H1 (cell line): ENCODE data around the gene TMEM107. TPM values are rescaled to one million over a fixed set of nuclear protein-coding genes. Genes with fewer than 3 reads are reported as not detected.

Experiments
- CTCF ChIA-PET: fragments of 300-600 bp; sonication (Branson Sonifier 250); formaldehyde crosslinking; loops from one replicate; lab custom pipeline; 2021; ENCODE audit not compliant: partially characterized antibody; lab: Charles Lee
- POLR2A ChIA-PET: fragments of 300-600 bp; sonication (Branson Sonifier 250); formaldehyde crosslinking; loops from one replicate; lab custom pipeline; 2021; ENCODE audit warnings: inconsistent platforms; ENCODE audit not compliant: partially characterized antibody; lab: Charles Lee
- DNase-seq, 2 experiments: peaks; one replicate each; pipeline versions ENCODE4 v3.0.0 to v3.0.0-alpha.2; 2010 to 2022; ENCODE audit warnings: low spot score in 2 of 2, low read depth in 1 of 2, mixed read lengths in 1 of 2
- FAIRE-seq: peaks from 2 replicates; lab custom pipeline; 2011; peaks lifted over from hg19 to GRCh38; lab: Jason Lieb, UNC
- H2AFZ ChIP-seq: 2 replicates; pipeline ENCODE4 v1.8.1; 2012; ENCODE audit warnings: low read length, inconsistent platforms
- H2AK5ac ChIP-seq: 2 replicates; pipeline ENCODE4 v1.6.1; 2013; ENCODE audit warnings: low read depth, low read length
- H2BK120ac ChIP-seq: replicated peaks from 2 replicates; pipeline ENCODE3; 2013; ENCODE audit warnings: low read depth, low read length, inconsistent platforms
- H2BK12ac ChIP-seq: 2 replicates; pipeline ENCODE4 v1.6.1; 2013; ENCODE audit warnings: low read depth, low read length
- H2BK15ac ChIP-seq: 2 replicates; pipeline ENCODE4 v1.6.1; 2013; ENCODE audit warnings: low read length
- H2BK20ac ChIP-seq: 2 replicates; pipeline ENCODE4 v1.6.1; 2013; ENCODE audit warnings: low read length
- H2BK5ac ChIP-seq: 2 replicates; pipeline ENCODE4 v1.6.1; 2013; ENCODE audit warnings: low read depth, low read length
- H3K14ac ChIP-seq: 2 replicates; pipeline ENCODE4 v1.6.1; 2013; ENCODE audit warnings: inconsistent platforms; ENCODE audit not compliant: insufficient read length
- H3K18ac ChIP-seq: 2 replicates; pipeline ENCODE4 v1.6.1; 2013; ENCODE audit warnings: low read length; ENCODE audit errors: extremely low read depth
- H3K23ac ChIP-seq: 2 replicates; pipeline ENCODE4 v1.6.1; 2013; ENCODE audit warnings: inconsistent platforms; ENCODE audit not compliant: insufficient read length
- H3K23me2 ChIP-seq: 2 replicates; pipeline ENCODE4 v1.6.1; 2013; ENCODE audit warnings: low read depth, low read length
- H3K27ac ChIP-seq: 2 replicates; pipeline ENCODE4 v1.6.1; 2011; ENCODE audit warnings: low read depth, low read length, inconsistent platforms
- H3K27me3 ChIP-seq, 4 experiments: replicated peaks in 1 of 4; 1 replicate in 1 of 4; 2 replicates in 3 of 4; pipeline versions ENCODE4 v1.6.1 to v1.8.1; 2011 to 2013; ENCODE audit warnings: low read length in 3 of 4, mild to moderate bottlenecking in 3 of 4, inconsistent platforms in 2 of 4, mixed read lengths in 2 of 4, moderate library complexity in 1 of 4; ENCODE audit not compliant: control insufficient read depth in 3 of 4, insufficient read depth in 3 of 4; ENCODE audit errors: extremely low read depth in 1 of 4
- H3K36me3 ChIP-seq, 4 experiments: 2 replicates each; pipeline versions ENCODE4 v1.6.1 to v1.8.1; 2011 to 2013; ENCODE audit warnings: mild to moderate bottlenecking in 4 of 4, low read length in 3 of 4, moderate library complexity in 2 of 4, control low read depth in 1 of 4, inconsistent platforms in 1 of 4; ENCODE audit not compliant: insufficient read depth in 4 of 4, control insufficient read depth in 2 of 4
- H3K4ac ChIP-seq: replicated peaks from 2 replicates; pipeline ENCODE3; 2013; ENCODE audit warnings: low read length, low read depth, mixed read lengths, inconsistent platforms; ENCODE audit not compliant: insufficient read length
- H3K4me1 ChIP-seq, 4 experiments: replicated peaks in 1 of 4; 1 replicate in 1 of 4; 2 replicates in 3 of 4; pipeline versions ENCODE4 v1.6.1 to v1.8.1; 2011 to 2013; ENCODE audit warnings: low read length in 3 of 4, inconsistent platforms in 2 of 4, mixed read lengths in 1 of 4; ENCODE audit not compliant: insufficient read depth in 4 of 4, control insufficient read depth in 3 of 4
- H3K4me2 ChIP-seq, 2 experiments: 2 replicates each; pipeline versions ENCODE4 v1.6.1 to v1.8.1; 2011 to 2013; ENCODE audit warnings: low read depth in 2 of 2, low read length in 2 of 2, control low read depth in 1 of 2, inconsistent platforms in 1 of 2, mild to moderate bottlenecking in 1 of 2; ENCODE audit not compliant: insufficient read depth in 1 of 2
- H3K4me3 ChIP-seq, 4 experiments: fragments of 200-600, 300-600 bp in 1 of 4; sonication (generic), shearing (Covaris generic), sonication (Bioruptor Twin) in 1 of 4; 2 replicates each; pipeline versions ENCODE4 v1.5.1 to v1.8.1; 2011 to 2016; ENCODE audit warnings: low read length in 4 of 4, low read depth in 3 of 4, control low read depth in 2 of 4, inconsistent platforms in 2 of 4, mild to moderate bottlenecking in 2 of 4, mixed read lengths in 1 of 4, moderate library complexity in 1 of 4; ENCODE audit not compliant: insufficient read depth in 2 of 4; ENCODE audit errors: extremely low read depth in 1 of 4
- H3K56ac ChIP-seq: replicated peaks from 2 replicates; pipeline ENCODE3; 2013; ENCODE audit warnings: low read depth, mild to moderate bottlenecking, mixed read lengths, low read length, inconsistent platforms; ENCODE audit not compliant: insufficient read length
- H3K79me1 ChIP-seq: 2 replicates; pipeline ENCODE4 v1.6.1; 2013; ENCODE audit warnings: low read depth, low read length, control low read depth
- H3K79me2 ChIP-seq, 2 experiments: 2 replicates each; pipeline versions ENCODE4 v1.6.1 to v1.8.1; 2012 to 2013; ENCODE audit warnings: low read length in 2 of 2, mild to moderate bottlenecking in 2 of 2, inconsistent platforms in 1 of 2; ENCODE audit not compliant: insufficient read depth in 2 of 2, control insufficient read depth in 1 of 2
- H3K9ac ChIP-seq, 4 experiments: replicated peaks in 1 of 4; 1 replicate in 1 of 4; 2 replicates in 3 of 4; pipeline versions ENCODE4 v1.6.1 to v1.8.1; 2011 to 2013; ENCODE audit warnings: low read depth in 3 of 4, low read length in 3 of 4, control low read depth in 2 of 4, mild to moderate bottlenecking in 2 of 4, moderate library complexity in 2 of 4, inconsistent platforms in 1 of 4; ENCODE audit errors: extremely low read depth in 1 of 4
- H3K9me3 ChIP-seq, 2 experiments: 2 replicates each; pipeline versions ENCODE4 v1.6.1 to v1.8.1; 2012 to 2013; ENCODE audit warnings: mild to moderate bottlenecking in 2 of 2, moderate library complexity in 2 of 2, control low read depth in 1 of 2, inconsistent platforms in 1 of 2, low read depth in 1 of 2, low read length in 1 of 2, mixed read lengths in 1 of 2; ENCODE audit not compliant: insufficient read depth in 2 of 2
- H4K20me1 ChIP-seq, 2 experiments: replicated peaks in 1 of 2; 2 replicates each; pipeline versions ENCODE3 to v1.8.1; 2011 to 2013; ENCODE audit warnings: inconsistent platforms in 2 of 2, low read length in 2 of 2, mild to moderate bottlenecking in 1 of 2; ENCODE audit not compliant: insufficient read depth in 2 of 2, control insufficient read depth in 1 of 2
- H4K5ac ChIP-seq: 2 replicates; pipeline ENCODE4 v1.6.1; 2013; ENCODE audit warnings: low read length, low read depth, mixed read lengths, inconsistent platforms; ENCODE audit not compliant: insufficient read length
- H4K8ac ChIP-seq: 2 replicates; pipeline ENCODE4 v1.8.0; 2013; ENCODE audit warnings: mild to moderate bottlenecking, moderate library complexity, low read length, inconsistent platforms; ENCODE audit not compliant: insufficient read depth; ENCODE audit errors: extremely low read depth
- H4K91ac ChIP-seq: replicated peaks from 2 replicates; pipeline ENCODE3; 2013; ENCODE audit warnings: low read length, mixed read lengths, inconsistent platforms; ENCODE audit not compliant: insufficient read length
- CHD2 ChIP-seq: IDR thresholded peaks from 2 replicates; pipeline ENCODE4 v1.6.1; 2012; ENCODE audit warnings: low read length, improper control_type of control experiment
- CREB1 ChIP-seq: IDR thresholded peaks from 2 replicates; pipeline ENCODE4 v1.6.1; 2012; ENCODE audit warnings: inconsistent platforms
- FOSL1 ChIP-seq: IDR thresholded peaks from 2 replicates; pipeline ENCODE4 v1.6.1; 2011; ENCODE audit warnings: mild to moderate bottlenecking, low read depth, low read length, moderate library complexity; ENCODE audit not compliant: insufficient read depth
- GABPA ChIP-seq: IDR thresholded peaks from 2 replicates; pipeline ENCODE4 v1.6.1; 2011; ENCODE audit warnings: mild to moderate bottlenecking, low read length, moderate library complexity, borderline replicate concordance; ENCODE audit not compliant: insufficient read depth
- HDAC6 ChIP-seq: IDR thresholded peaks from one replicate; pipeline ENCODE4 v1.7.1; 2012; ENCODE audit warnings: low read depth, mild to moderate bottlenecking, inconsistent platforms, low read length, moderate library complexity
- KDM5A ChIP-seq: fragments of 200-600 bp; IDR thresholded peaks from 2 replicates; pipeline ENCODE4 v1.7.1; 2012; ENCODE audit warnings: mild to moderate bottlenecking, low read length, inconsistent platforms, mixed read lengths
- NRF1 ChIP-seq: IDR thresholded peaks from 2 replicates; pipeline ENCODE4 v1.6.1; 2011; ENCODE audit warnings: mild to moderate bottlenecking, low read depth, low read length, improper control_type of control experiment
- RAD21 ChIP-seq, 2 experiments: IDR thresholded peaks in 1 of 2; conservative IDR thresholded peaks in 1 of 2; 2 replicates each; pipeline ENCODE4 v1.6.1; 2011; ENCODE audit warnings: low read depth in 2 of 2, low read length in 2 of 2, improper control_type of control experiment in 1 of 2, inconsistent platforms in 1 of 2, mild to moderate bottlenecking in 1 of 2, moderate library complexity in 1 of 2
- SIN3A ChIP-seq, 2 experiments: IDR thresholded peaks in 1 of 2; conservative IDR thresholded peaks in 1 of 2; 2 replicates each; pipeline ENCODE4 v1.6.1; 2011 to 2012; ENCODE audit warnings: low read length in 2 of 2, improper control_type of control experiment in 1 of 2, low read depth in 1 of 2, mild to moderate bottlenecking in 1 of 2
- SIRT6 ChIP-seq: IDR thresholded peaks from one replicate; pipeline ENCODE4 v1.7.1; 2012; ENCODE audit warnings: low read length, inconsistent platforms
- TBP ChIP-seq: IDR thresholded peaks from 2 replicates; pipeline ENCODE4 v1.6.1; 2011; ENCODE audit warnings: low read depth, low read length, improper control_type of control experiment
- ZNF274 ChIP-seq: IDR thresholded peaks from 2 replicates; pipeline ENCODE4 v1.7.0; 2012; ENCODE audit warnings: low read length, borderline replicate concordance; ENCODE audit errors: extremely low read depth
- WGBS, 2 experiments: shearing (Covaris generic) in 1 of 2; methylation state at CpG; one replicate each; pipeline versions ENCODE4 v1.1.6 to v1.1.7; 2013 to 2015; ENCODE audit warnings: low lambda C conversion rate in 2 of 2, mixed read lengths in 2 of 2, inconsistent platforms in 1 of 2, low coverage in 1 of 2, missing lambda C conversion rate in 1 of 2; ENCODE audit not compliant: insufficient replicate concordance in 2 of 2, insufficient coverage in 1 of 2, insufficient read length in 1 of 2; ENCODE audit errors: extremely low coverage in 1 of 2, missing lambda C conversion rate in 1 of 2; 5-methylcytosine and 5-hydroxymethylcytosine counted together
- polyA plus RNA-seq, 7 experiments: library from polyadenylated mRNA; depleted of rRNA in 3 of 7; stranded (reverse) in 5 of 7; unstranded in 2 of 7; fragments of >200 nt in 5 of 7; fragments of 200-250 nt in 2 of 7; gene quantifications; 1 replicate in 5 of 7; 2 replicates in 1 of 7; 4 replicates in 1 of 7; pipeline versions ENCODE4 v1.2.1 to v1.2.3, GENCODE V29; 2011 to 2013; ENCODE audit warnings: missing spikeins in 2 of 7, mixed read lengths in 2 of 7
- total RNA-seq: library from RNA; stranded (reverse); fragmentation: NEBNext Ultra II Directional; extraction: Animal tissue kit (Norgen Biotek cat#: 25700); gene quantifications from 2 replicates; pipeline ENCODE4 v1.2.1, GENCODE V29; 2021

Gene TMEM107
- total and polyA plus RNA-seq, 2 of the 8 experiments (the other 6 are each of a cell fraction or from before 2014, with no cell fraction given) = 17.3 to 21.5 TPM

GRCh38 chr17:8128125-8128784, 47.9 kb downstream of the TMEM107 start:
- no peak overlapping the region for H3K9ac ChIP-seq
- CTCF ChIA-PET = interaction anchor here (0.8 to 4.3 kb wide), 5 partner anchors 11 to 93 kb away, joined by 3 to 26 read pairs (median 5); no protein-coding TSS in a partner anchor
- H4K5ac ChIP-seq = no peak overlapping the region
- POLR2A ChIA-PET = interaction anchor here (1.7 to 2.4 kb wide), 2 partner anchors 10 to 45 kb away, joined by 4 to 14 read pairs; no protein-coding TSS in a partner anchor
- H3K4me1 ChIP-seq = peaks cover 0 to 22% (median 11%) of the 10 kb centered on the region in 4 experiments; a peak in 6 of 7 replicates
- H3K79me2 ChIP-seq = no peaks in the 10 kb centered on the region
- H3K36me3 ChIP-seq = no peaks in the 10 kb centered on the region
- H3K4me2 ChIP-seq = no peak overlapping the region
- no peak overlapping the region for H3K18ac ChIP-seq
- peaks cover 19 to 43% (median 40%) of the 10 kb centered on the region in 4 experiments for H3K27me3 ChIP-seq
- no peak overlapping the region for H2AK5ac ChIP-seq
- no peak overlapping the region for H3K4me3 ChIP-seq
- 90% methylated on average over 14 of the region's 14 CpGs; no CpG with 5 or more reads in 1 of the 2 experiments for WGBS, 2 experiments
- H3K27ac ChIP-seq = no peak overlapping the region
- DNase-seq (no peak), FAIRE-seq (no peak)
- no peaks in the 10 kb centered on the region for H4K20me1 ChIP-seq
- no peak overlapping the region for H4K8ac ChIP-seq
- no peak overlapping the region; the same call in 1 of the 2 replicates for H2BK15ac ChIP-seq
- H3K23me2 ChIP-seq = peaks cover 25% of the 10 kb centered on the region
- no peak overlapping the region for H3K14ac ChIP-seq
- H3K4ac ChIP-seq = no peak overlapping the region
- H2BK120ac ChIP-seq = no peak overlapping the region
- no peak overlapping the region for H2AFZ ChIP-seq
- H2BK20ac ChIP-seq = no peak overlapping the region
- no peak overlapping the region for H2BK5ac ChIP-seq
- H2BK12ac ChIP-seq = 0 out of 2 replicates have a peak overlapping the region, but pooled peaks have one; percentile 27
- H3K9me3 ChIP-seq = no peaks in the 10 kb centered on the region
- TF ChIP-seq GABPA (no peak), TBP (no peak), FOSL1 (no peak), NRF1 (no peak), SIRT6 (no peak), CHD2 (no peak), SIN3A (conservative IDR thresholded peaks at IDR 0.05 in 1 of 2, IDR thresholded peaks at IDR 0.05 in 1 of 2; ENCODE audit: low read depth in 1 of 2, low read length in 2 of 2) (no peak), HDAC6 (no peak), ZNF274 (no peak), CREB1 (no peak), RAD21 (IDR thresholded peaks at IDR 0.05 in 1 of 2, conservative IDR thresholded peaks at IDR 0.05 in 1 of 2; ENCODE audit: low read depth in 2 of 2, low read length in 2 of 2) (no peak), KDM5A (no peak)
- H3K79me1 ChIP-seq = no peaks in the 10 kb centered on the region
- no peak overlapping the region for H3K23ac ChIP-seq
- H3K56ac ChIP-seq = no peak overlapping the region
- H4K91ac ChIP-seq = no peak overlapping the region
